Mononuclear cell (primary cell): ENCODE results near the gene EXOC4. TPM values are rescaled to one million over a fixed set of nuclear protein-coding genes. Genes with fewer than 3 reads are reported as not detected.

Source experiments
- H3K27me3 ChIP-seq: 2 replicates; pipeline ENCODE4 v1.6.0; 2011; ENCODE audit warnings: low read length, control low read depth; ENCODE audit not compliant: insufficient read depth
- H3K4me1 ChIP-seq: 2 replicates; pipeline ENCODE4 v1.5.1; 2011; ENCODE audit warnings: mild to moderate bottlenecking, low read length, control low read depth; ENCODE audit not compliant: insufficient read depth
- H3K4me3 ChIP-seq: 2 replicates; pipeline ENCODE4 v1.5.1; 2011; ENCODE audit warnings: mild to moderate bottlenecking, low read length, moderate library complexity
- H3K9me3 ChIP-seq: 2 replicates; pipeline ENCODE4 v1.5.1; 2011; ENCODE audit warnings: low read depth, mild to moderate bottlenecking, control low read depth, low read length
- total RNA-seq: library from RNA; depleted of rRNA; stranded (reverse); fragments of >200 nt; gene quantifications from one replicate; pipeline ENCODE4 v1.2.3, GENCODE V29; 2012

Gene EXOC4
- total RNA-seq, 1 donor = 106 TPM

- Histone ChIP-seq H3K9me3 (no peaks in the 10 kb centered on the region), H3K4me1 (no peaks in the 10 kb centered on the region), H3K27me3 (no peaks in the 10 kb centered on the region)
Observed at GRCh38 chr7:133293384-133294160, 40.7 kb downstream of the EXOC4 start.

DNA sequence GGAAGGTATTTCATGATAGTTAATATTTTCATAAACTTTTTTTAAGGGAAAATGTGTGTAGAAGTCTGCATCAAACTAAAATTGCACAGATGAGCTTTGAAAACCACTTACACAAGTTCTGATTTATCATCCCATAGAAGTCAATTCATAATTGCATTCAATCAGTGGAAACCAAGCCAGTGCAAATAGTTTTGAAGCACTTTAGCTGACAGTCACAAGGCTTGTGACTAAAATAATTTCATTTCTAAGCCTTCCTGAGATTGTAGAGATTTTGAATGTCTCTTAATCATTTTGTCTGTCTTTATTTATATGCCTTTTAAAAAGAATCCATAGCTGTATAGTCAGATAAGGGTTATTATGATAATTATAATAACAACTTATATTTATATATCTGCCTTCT lies 41.4 kb downstream of the EXOC4 start:
- Histone ChIP-seq H3K4me1 (no peaks in the 10 kb centered on the region), H3K4me3 (no peak overlapping the region), H3K27me3 (no peaks in the 10 kb centered on the region), H3K9me3 (no peaks in the 10 kb centered on the region)

More at GRCh38 chr7:133293384-133294160, 40.7 kb downstream of the EXOC4 start:
- no peak overlapping the region for H3K4me3 ChIP-seq

- Histone ChIP-seq H3K4me3 (no peak overlapping the region), H3K27me3 (no peaks in the 10 kb centered on the region), H3K9me3 (no peaks in the 10 kb centered on the region), H3K4me1 (no peaks in the 10 kb centered on the region)
Observed at GRCh38 chr7:133295484-133295883, 42.6 kb downstream of the EXOC4 start.

GRCh38 chr7:133297093-133297492 lies 44.2 kb downstream of the EXOC4 start:
- H3K4me1 ChIP-seq = no peaks in the 10 kb centered on the region
- H3K27me3 ChIP-seq = no peaks in the 10 kb centered on the region
- H3K4me3 ChIP-seq = no peak overlapping the region
- no peaks in the 10 kb centered on the region for H3K9me3 ChIP-seq

DNA sequence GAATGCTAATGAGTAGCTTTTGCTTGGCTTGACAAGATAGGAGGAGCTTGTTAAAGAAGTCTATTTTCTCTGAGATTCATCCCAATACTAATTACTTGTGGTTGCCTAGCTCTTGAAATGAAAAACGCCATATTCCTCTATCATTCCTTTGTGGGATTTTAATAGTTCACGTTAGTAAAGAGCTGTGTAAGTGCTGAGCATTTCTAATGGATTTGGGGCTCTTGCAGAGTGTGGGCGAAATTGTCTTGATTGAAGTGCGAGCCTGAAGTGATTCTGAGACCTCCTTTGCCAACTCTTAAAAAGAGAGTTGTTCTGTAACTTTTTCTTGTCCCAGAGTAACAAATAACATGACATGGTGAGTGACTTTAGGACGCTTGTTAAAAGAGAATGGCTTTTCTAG lies 45.2 kb downstream of the EXOC4 start:
- H3K27me3 ChIP-seq = no peaks in the 10 kb centered on the region
- no peaks in the 10 kb centered on the region for H3K9me3 ChIP-seq
- H3K4me1 ChIP-seq = no peaks in the 10 kb centered on the region
- H3K4me3 ChIP-seq = no peak overlapping the region

GRCh38 chr7:133299676-133300075 lies 46.8 kb downstream of the EXOC4 start:
- Histone ChIP-seq H3K4me3 (no peak overlapping the region), H3K27me3 (no peaks in the 10 kb centered on the region), H3K4me1 (no peaks in the 10 kb centered on the region), H3K9me3 (no peaks in the 10 kb centered on the region)

DNA sequence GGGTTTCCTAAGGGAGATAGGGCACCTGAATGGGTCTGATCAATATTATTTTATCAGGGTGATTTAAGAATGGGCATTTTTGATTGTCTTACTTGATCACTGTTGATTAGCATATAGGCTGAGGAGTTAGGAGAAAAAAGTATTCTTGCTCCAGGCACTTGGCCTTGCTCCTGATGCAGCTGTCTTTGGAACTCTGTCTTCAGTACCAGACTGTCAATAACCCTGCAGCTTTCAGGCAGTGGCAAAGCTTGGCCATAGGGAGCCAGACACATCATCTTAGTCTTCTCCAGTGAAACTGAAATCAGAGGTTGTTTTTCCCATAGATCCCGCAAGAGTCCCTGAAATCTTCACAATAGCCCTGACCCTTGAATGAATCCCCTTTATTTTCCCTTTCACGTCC lies 47.2 kb downstream of the EXOC4 start:
- no peaks in the 10 kb centered on the region for H3K27me3 ChIP-seq
- no peak overlapping the region for H3K4me3 ChIP-seq
- no peaks in the 10 kb centered on the region for H3K4me1 ChIP-seq
- H3K9me3 ChIP-seq = no peaks in the 10 kb centered on the region

DNA sequence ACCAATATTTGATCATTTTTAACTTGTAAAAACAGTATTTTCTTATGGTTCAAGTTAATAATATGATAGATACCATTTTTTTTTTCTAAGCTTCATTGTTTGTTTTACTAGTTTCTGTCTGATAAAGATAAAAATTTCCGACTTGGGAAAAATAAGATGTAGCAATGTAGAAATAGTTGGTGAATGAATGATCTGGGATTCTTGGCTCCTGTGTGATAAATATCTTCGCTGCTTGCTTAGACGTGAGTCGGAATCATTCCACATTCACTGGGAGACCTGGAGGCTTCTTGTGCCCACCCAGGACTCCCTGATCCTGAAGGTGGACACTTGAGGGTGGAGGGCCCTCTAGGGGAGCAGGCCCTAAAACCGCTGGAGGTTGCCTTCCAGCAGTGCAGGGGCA lies 47.9 kb downstream of the EXOC4 start:
- H3K4me1 ChIP-seq = no peaks in the 10 kb centered on the region
- H3K27me3 ChIP-seq = no peaks in the 10 kb centered on the region
- H3K4me3 ChIP-seq = no peak overlapping the region
- no peaks in the 10 kb centered on the region for H3K9me3 ChIP-seq

DNA sequence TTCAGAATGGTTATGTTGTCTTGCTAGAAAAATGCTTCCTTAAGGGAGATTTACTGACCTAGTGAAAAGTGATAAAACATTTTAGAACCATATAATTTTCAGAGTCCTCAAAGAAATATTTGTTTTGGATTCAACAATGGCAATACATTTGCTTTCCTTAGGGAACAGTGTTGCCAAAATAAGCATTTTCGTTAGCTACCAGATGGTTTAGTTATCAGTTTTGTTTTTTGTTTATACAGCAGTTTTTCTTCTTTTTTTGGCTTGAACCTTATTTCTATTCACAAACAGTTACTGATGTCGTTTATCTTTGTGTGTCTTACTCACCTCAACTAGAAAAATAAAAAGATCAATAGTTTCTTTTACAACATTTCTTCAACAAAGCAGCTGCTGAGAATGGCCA lies 48.6 kb downstream of the EXOC4 start:
- Histone ChIP-seq H3K9me3 (no peaks in the 10 kb centered on the region), H3K27me3 (no peaks in the 10 kb centered on the region), H3K4me3 (no peak overlapping the region), H3K4me1 (no peaks in the 10 kb centered on the region)

DNA sequence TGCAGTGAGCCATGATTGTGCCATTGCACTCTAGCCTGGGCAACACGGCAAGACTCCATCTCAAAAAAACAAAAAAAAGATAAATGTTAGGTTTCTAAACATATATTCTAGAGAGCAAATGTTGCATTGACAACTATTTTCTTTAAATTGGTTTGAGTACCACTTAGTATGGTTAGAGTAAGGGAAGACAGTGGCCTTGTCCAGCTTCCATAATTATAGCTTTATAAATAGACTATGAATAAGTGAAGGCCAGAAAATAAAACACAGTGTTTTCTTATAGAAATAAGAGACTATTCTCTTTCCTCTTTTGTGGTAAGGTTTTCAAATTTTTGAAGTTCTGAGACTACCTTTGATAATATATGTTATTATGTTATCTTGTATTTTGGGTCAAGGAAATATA lies 50.5 kb downstream of the EXOC4 start:
- H3K4me3 ChIP-seq = no peak overlapping the region
- H3K4me1 ChIP-seq = no peaks in the 10 kb centered on the region
- H3K9me3 ChIP-seq = no peaks in the 10 kb centered on the region
- no peaks in the 10 kb centered on the region for H3K27me3 ChIP-seq

GRCh38 chr7:133303931-133304330 lies 51.1 kb downstream of the EXOC4 start:
- Histone ChIP-seq H3K4me1 (no peaks in the 10 kb centered on the region), H3K9me3 (no peaks in the 10 kb centered on the region), H3K27me3 (no peaks in the 10 kb centered on the region), H3K4me3 (no peak overlapping the region)

DNA sequence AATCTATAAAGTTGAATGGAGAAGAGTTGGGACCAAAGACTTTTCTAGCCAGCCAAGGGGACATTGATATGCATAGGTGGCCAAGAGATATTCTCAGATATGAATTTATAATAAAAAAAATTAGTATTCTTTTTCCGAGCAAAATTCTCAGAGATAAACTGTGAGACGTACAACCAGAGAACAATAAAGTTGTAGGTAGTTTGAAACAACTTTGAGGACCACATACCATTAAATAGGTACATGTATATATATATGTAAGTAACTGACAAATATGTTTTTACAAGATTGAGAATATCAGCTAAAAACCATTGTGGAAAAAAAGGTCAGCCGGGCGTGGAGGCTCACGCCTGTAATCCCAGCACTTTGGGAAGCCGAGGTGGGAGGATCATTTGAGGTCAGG lies 56.5 kb downstream of the EXOC4 start:
- no peaks in the 10 kb centered on the region for H3K27me3 ChIP-seq
- H3K4me3 ChIP-seq = no peak overlapping the region
- H3K4me1 ChIP-seq = no peaks in the 10 kb centered on the region
- H3K9me3 ChIP-seq = no peaks in the 10 kb centered on the region

GRCh38 chr7:133310232-133310862 lies 57.5 kb downstream of the EXOC4 start:
- no peaks in the 10 kb centered on the region for H3K4me1 ChIP-seq
- H3K27me3 ChIP-seq = no peaks in the 10 kb centered on the region
- no peak overlapping the region for H3K4me3 ChIP-seq
- no peaks in the 10 kb centered on the region for H3K9me3 ChIP-seq

DNA sequence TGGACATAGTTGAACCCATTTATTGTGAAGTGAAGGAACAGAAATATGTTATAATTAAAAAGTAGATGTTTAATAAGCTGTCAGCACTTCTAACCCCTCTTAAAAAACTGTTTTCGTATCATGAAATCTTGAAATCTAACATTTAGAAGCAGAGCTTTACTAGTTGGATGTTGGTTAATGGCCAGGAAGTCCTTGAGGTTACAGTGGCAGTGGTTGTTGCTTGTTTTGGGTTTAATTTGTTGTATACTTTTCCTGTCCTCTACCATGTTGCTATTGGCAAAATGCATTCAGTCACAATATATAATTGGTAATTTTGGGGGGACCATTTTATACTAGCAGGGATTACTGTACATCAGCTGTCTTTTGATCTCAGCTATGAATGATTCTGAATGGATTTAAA lies 60.7 kb downstream of the EXOC4 start:
- Histone ChIP-seq H3K9me3 (no peaks in the 10 kb centered on the region), H3K4me3 (no peak overlapping the region), H3K27me3 (no peaks in the 10 kb centered on the region), H3K4me1 (no peaks in the 10 kb centered on the region)

GRCh38 chr7:133314084-133314483 lies 61.2 kb downstream of the EXOC4 start:
- H3K4me1 ChIP-seq = no peaks in the 10 kb centered on the region
- no peaks in the 10 kb centered on the region for H3K27me3 ChIP-seq
- H3K4me3 ChIP-seq = no peak overlapping the region
- H3K9me3 ChIP-seq = no peaks in the 10 kb centered on the region
